Measurements from ENCODE around the gene VAV2.
A peak's percentile ranks its signal among the peaks of the same experiment; 100 is the strongest.

Gene VAV2

DNA sequence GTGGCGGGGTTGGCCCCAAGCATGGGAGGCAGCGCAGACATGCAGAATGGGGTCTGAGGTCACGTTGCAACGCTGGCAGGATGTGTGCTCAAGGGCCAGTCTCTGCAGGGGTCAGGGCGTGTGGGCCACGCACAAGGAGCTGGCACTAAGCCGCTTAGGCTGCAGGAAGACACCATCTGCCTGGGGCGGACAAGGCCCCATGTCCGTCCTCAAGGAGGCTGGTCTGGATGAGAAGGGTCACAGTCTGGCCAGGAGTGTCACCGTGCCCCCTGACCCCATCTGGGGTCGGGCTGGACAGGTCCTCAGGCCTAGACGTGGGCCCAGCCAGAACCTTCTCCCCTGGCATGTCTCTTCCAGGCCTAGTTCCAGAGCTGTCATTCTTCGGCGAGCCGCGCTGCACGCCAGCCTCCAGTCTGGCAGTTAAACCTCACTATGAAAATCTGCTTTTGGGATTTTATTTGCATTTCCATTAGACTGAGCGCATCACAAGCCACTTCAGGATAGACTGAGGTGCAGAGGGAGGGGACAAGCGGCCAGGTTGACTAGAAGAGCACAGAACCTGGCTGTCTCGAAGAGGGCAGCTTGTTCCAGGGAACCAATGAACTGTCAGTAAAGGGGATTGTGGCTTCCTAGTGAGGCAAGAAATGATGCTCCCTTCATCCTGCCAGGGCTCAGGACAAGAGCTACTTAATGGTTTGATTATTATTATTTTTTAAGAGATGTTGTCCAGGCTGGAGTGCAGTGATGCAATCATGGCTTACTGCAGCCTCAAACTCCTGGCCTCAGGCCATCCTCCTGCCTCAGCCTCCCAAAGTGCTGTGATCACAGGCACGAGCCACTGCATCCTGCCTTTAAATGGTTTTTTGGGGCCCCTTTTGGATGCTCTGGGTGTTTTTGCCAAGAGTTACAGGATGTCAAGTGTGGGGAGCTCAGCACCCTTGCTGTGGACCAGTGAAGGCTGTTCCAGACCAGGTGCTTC, 37.4 kb upstream of the VAV2 start:
- Histone ChIP-seq H3K4me2 (no peak overlapping the region), H3K4me3 (no peak overlapping the region)

DNA sequence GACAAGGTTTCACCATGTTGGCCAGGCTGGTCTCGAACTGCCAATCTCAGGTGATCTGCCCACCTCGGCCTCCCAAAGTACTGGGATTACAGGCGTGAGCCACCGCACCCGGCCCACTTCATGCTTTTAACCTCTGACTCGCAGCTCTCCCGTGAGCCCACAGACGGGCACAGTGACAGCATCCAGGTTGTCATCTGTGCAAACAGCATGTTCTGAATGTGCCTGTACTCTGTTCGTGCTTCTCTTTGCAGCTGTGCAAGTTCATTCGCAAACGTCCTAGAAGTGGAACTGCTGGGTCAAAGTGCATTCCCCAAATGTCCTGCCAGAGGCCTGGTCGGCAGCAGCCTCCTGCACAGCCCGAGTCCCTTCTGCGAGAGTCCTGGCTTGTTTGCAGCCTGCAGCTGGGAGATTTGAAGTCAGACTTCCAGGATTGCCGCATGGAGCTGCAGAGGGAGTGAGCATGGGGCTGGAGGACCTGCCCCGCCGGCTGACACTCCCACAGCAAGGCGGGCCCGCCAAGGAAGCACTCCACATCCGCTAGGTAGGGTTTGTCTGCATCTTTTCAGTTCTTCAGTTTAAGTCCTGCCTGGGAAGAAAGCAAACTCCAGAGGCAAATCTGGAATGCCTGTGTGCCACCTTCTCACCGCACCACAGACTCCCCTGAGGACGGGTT, 36.6 kb upstream of the VAV2 start:
- TF ChIP-seq Cebpa-rat (IDR thresholded peaks at IDR 0.05): no peak
- Histone ChIP-seq H3K27me3 (no peaks in the 10 kb centered on the region), H3K9me3 (replicated peaks in 1 of 11) (no peaks in the 10 kb centered on the region), H3K27ac (no peak overlapping the region), H3K9ac (no peak overlapping the region), H4K20me1 (peaks cover 0 to 57% (median 34%) of the 10 kb centered on the region in 11 experiments; a peak in 16 of 22 replicates), H3K36me3 (peaks cover 45 to 72% (median 58%) of the 10 kb centered on the region in 11 experiments), H3K4me3 (no peak overlapping the region), H3K4me2 (no peak overlapping the region), H3K4me1 (peaks cover 13 to 29% (median 24%) of the 10 kb centered on the region in 10 experiments)

More for the DNA sequence above, 37.4 kb upstream of the VAV2 start:
- Histone ChIP-seq H3K4me1 (peaks cover 9 to 24% (median 19%) of the 10 kb centered on the region in 10 experiments), H3K9ac (no peak overlapping the region; a peak in 1 of 22 replicates), H3K27me3 (no peaks in the 10 kb centered on the region), H3K27ac (no peak overlapping the region), H3K36me3 (peaks cover 53 to 81% (median 66%) of the 10 kb centered on the region in 11 experiments), H3K9me3 (replicated peaks in 1 of 11) (no peaks in the 10 kb centered on the region), H4K20me1 (peaks cover 0 to 66% (median 38%) of the 10 kb centered on the region in 11 experiments; a peak in 16 of 22 replicates)
- TF ChIP-seq Cebpa-rat (IDR thresholded peaks at IDR 0.05): no peak

DNA sequence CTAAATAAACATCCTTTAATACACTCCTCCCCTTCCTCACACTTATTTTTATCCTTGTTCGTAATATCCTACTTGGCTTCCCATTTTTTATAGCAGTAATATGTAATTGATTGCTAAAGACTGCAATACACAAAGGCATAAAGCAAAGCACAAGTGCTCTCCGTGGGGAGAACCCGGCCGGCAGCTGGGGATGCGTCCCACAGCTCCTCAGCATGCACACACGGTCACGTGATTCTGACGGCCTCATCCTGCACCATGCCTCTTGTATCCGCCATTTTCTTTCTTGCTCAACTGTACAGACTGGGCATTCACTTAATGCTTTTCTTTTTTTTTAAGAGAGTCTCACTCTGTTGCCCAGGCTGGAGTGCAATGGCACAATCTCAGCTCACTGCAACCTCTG, 36.0 kb upstream of the VAV2 start:
- Histone ChIP-seq H3K9ac (no peak overlapping the region), H3K27me3 (no peaks in the 10 kb centered on the region), H3K9me3 (replicated peaks in 1 of 11) (no peaks in the 10 kb centered on the region), H3K27ac (no peak overlapping the region), H3K4me1 (peaks cover 13 to 29% (median 24%) of the 10 kb centered on the region in 10 experiments), H3K4me2 (no peak overlapping the region), H3K4me3 (no peak overlapping the region), H4K20me1 (peaks cover 0 to 51% (median 34%) of the 10 kb centered on the region in 11 experiments; a peak in 16 of 22 replicates), H3K36me3 (peaks cover 38 to 66% (median 52%) of the 10 kb centered on the region in 11 experiments)
- no peak for TF ChIP-seq Cebpa-rat (IDR thresholded peaks at IDR 0.05)

DNA sequence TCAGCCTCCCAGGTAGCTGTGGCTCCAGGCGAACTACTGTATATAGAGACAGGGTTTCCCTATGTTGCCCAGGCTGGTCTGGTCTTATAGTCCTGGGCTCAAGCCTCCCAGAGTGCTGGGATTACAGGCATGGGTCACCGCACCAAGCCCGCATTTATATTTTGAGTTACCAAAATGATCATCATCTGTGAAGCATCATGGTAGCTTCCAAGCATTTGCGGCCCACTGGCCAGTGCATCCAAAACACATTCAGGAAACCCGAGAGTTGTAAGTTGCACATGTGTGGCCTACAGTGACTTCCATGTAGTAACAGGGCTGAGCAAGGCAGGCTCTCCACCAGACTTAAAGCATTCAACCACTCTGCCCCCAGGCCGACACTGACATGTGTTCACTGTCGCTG, 35.4 kb upstream of the VAV2 start:
- no peak for TF ChIP-seq Cebpa-rat (IDR thresholded peaks at IDR 0.05)
- no peak overlapping the region for H3K27ac ChIP-seq
- no peak overlapping the region for H3K9ac ChIP-seq
- H3K4me3 ChIP-seq: no peak overlapping the region
- no peaks in the 10 kb centered on the region for H3K9me3 ChIP-seq (replicated peaks in 1 of 11)
- peaks cover 0 to 47% (median 34%) of the 10 kb centered on the region in 11 experiments; a peak in 15 of 22 replicates for H4K20me1 ChIP-seq
- H3K27me3 ChIP-seq: no peaks in the 10 kb centered on the region
- H3K4me1 ChIP-seq: peaks cover 13 to 29% (median 24%) of the 10 kb centered on the region in 10 experiments
- no peak overlapping the region for H3K4me2 ChIP-seq
- peaks cover 33 to 61% (median 47%) of the 10 kb centered on the region in 11 experiments for H3K36me3 ChIP-seq

DNA sequence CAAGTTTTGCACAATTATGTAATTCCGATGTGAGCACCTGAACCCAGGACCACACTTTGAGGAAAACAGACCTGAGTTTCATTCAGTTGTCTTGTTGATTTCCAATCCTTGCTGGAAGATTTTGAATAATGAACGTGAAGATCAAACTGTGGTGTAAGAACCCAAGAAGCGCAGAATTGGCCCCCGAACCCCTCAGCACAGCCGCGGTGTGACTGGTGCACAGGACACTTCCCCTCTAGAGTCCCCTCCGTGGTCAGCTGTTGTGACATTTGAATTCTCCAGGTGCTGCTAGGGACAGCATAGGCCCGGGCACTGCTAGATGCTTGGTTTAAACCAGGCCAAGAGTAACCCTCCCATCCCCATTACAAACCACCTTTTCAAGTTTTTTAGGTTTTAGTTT, 34.9 kb upstream of the VAV2 start:
- H3K4me3 ChIP-seq: no peak overlapping the region
- H3K27me3 ChIP-seq: no peaks in the 10 kb centered on the region
- no peak overlapping the region for H3K27ac ChIP-seq
- H3K9me3 ChIP-seq (replicated peaks in 1 of 11): no peaks in the 10 kb centered on the region
- peaks cover 0 to 47% (median 34%) of the 10 kb centered on the region in 11 experiments; a peak in 15 of 22 replicates for H4K20me1 ChIP-seq
- H3K9ac ChIP-seq: no peak overlapping the region
- H3K4me1 ChIP-seq: peaks cover 13 to 29% (median 24%) of the 10 kb centered on the region in 10 experiments
- peak overlapping the region in 6 of 11 experiments; percentile 88 to 98 (median 93); a peak in 9 of 22 replicates for H3K4me2 ChIP-seq
- H3K36me3 ChIP-seq: peaks cover 28 to 56% (median 42%) of the 10 kb centered on the region in 11 experiments
- TF ChIP-seq Cebpa-rat (IDR thresholded peaks at IDR 0.05): no peak

DNA sequence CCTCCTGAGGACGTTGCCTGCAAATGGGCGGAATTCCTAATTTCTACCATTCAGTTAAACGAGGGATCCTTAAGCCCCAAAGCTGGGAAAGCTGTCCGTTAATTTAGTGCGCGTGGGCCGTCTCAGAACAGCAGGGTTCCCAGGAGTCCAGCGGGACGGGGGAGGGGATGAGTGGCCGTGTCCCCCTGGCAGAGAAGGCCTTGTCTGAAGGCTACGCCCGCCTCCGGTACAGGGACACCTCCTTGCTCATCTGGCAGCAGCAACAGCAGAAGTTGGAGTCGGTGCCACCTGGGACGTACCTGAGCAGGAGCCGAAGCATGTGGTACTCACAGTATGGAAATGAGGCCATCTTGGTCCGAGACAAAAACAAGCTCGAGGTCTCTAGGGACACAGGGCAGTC, 34.5 kb upstream of the VAV2 start:
- TF ChIP-seq Cebpa-rat (IDR thresholded peaks at IDR 0.05): no peak
- Histone ChIP-seq H3K27me3 (no peaks in the 10 kb centered on the region), H3K36me3 (peaks cover 24 to 52% (median 38%) of the 10 kb centered on the region in 11 experiments), H3K9me3 (replicated peaks in 1 of 11) (no peaks in the 10 kb centered on the region), H3K4me2 (peak overlapping the region; percentile 86 to 98 (median 92)), H3K4me3 (peak overlapping the region in 8 of 10 experiments; percentile 67 to 82 (median 75); a peak in 15 of 20 replicates), H3K9ac (peak overlapping the region in 7 of 11 experiments; percentile 70 to 84 (median 78); a peak in 8 of 22 replicates), H3K4me1 (peaks cover 13 to 29% (median 24%) of the 10 kb centered on the region in 10 experiments), H3K27ac (no peak overlapping the region), H4K20me1 (peaks cover 0 to 47% (median 32%) of the 10 kb centered on the region in 11 experiments; a peak in 15 of 22 replicates)

DNA sequence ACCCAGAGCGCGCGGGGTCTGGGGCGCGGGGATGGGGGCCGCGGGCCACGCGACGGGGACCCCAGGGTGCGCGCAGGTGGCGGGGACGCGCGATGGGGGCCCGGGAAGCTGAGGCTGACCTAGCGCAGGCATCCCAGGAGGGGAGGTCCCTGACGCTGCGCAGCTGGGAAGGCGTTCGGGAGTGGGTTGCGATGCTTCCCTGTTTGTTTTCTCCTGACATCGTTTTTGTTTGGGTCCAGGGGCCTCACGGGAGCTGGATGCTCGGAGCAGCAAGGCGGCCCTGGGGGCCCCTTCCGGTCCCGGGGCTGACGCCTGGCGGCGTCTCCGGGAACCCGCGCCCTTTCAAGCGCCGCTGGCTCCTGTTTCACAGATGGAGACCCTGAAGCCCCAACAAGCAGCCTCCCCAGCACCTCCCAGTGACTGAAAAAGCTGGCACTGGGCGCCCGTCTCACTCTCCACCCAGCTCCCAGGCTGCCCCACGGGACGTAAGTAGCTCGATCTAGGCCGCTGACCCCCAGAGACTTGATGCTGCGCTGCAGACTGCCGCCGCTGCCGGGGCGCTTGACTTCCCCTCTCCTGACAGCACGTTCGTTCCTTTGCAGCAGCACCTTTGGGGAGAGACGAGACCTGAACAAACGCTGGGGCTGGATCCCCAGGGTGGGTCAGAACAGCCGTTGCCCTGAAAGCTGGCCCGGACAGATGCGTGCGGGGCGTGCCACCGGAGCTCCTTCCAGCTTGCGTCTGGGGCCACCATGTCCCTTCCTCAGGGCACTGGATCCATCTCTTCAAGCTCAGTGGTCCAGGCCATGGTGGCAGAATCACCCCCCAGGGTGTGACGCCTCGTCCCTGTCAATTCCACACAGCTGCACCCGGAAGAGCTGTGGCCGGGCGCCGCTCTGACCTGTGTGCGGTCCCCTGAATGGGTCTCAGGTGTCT, 33.8 kb upstream of the VAV2 start:
- Histone ChIP-seq H3K9me3 (replicated peaks in 1 of 11) (no peaks in the 10 kb centered on the region), H3K36me3 (peaks cover 18 to 45% (median 31%) of the 10 kb centered on the region in 11 experiments), H3K4me1 (peaks cover 13 to 29% (median 24%) of the 10 kb centered on the region in 10 experiments), H3K9ac (peak overlapping the region; percentile 70 to 84 (median 78); a peak in 21 of 22 replicates), H3K4me3 (peak overlapping the region; percentile 67 to 82 (median 75)), H3K4me2 (peak overlapping the region; percentile 86 to 98 (median 92)), H3K27me3 (no peaks in the 10 kb centered on the region), H3K27ac (peak overlapping the region in 10 of 11 experiments; percentile 39 to 73 (median 63); a peak in 20 of 22 replicates), H4K20me1 (peaks cover 0 to 42% (median 31%) of the 10 kb centered on the region in 11 experiments; a peak in 14 of 22 replicates)
- no peak for TF ChIP-seq Cebpa-rat (IDR thresholded peaks at IDR 0.05)
